Measurements from ENCODE around the gene UBE2M. TPM values are rescaled to one million over a fixed set of nuclear protein-coding genes. Genes with fewer than 3 reads are reported as not detected.

Gene UBE2M
- total and polyA plus RNA-seq, 4 donors, result 25.9 to 60.7 (median 55.7) TPM

DNA sequence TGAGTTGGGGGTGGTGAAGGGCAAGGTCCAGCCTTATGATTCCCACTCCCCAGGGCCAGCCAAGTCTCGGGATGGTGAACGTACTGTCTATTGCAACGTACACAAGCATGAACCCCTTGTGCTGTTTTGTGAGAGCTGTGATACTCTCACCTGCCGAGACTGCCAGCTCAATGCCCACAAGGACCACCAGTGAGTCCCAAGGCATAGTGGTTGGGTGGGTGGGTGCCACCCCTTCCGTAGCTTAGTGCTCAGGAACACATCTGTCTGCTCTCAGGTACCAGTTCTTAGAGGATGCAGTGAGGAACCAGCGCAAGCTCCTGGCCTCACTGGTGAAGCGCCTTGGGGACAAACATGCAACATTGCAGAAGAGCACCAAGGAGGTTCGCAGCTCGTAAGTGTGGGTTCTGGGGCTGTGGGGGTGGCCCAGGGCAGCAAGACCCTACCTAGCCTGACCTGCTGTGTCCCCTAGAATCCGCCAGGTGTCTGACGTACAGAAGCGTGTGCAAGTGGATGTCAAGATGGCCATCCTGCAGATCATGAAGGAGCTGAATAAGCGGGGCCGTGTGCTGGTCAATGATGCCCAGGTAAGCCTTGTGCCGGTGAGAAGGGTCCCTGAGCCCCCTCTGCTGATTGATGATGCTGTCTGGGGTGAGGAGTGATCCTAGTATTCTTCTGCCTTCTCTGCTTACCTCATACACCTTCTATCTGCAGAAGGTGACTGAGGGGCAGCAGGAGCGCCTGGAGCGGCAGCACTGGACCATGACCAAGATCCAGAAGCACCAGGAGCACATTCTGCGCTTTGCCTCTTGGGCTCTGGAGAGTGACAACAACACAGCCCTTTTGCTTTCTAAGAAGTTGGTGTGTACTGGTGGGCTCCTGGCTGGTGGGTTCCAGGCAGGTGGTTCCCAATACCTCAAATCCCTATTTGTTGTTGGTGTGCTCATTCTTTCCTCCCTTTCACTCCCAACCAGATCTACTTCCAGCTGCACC is 10.8 kb downstream of the UBE2M start:
- DNase-seq (no peak), ATAC-seq (ENCODE audit: insufficient read depth, low FRiP score) (no peak)
- 93 to 95% methylated on average over 18 of the region's 18 CpGs for WGBS, 2 donors
- TF ChIP-seq, protein P1, sequence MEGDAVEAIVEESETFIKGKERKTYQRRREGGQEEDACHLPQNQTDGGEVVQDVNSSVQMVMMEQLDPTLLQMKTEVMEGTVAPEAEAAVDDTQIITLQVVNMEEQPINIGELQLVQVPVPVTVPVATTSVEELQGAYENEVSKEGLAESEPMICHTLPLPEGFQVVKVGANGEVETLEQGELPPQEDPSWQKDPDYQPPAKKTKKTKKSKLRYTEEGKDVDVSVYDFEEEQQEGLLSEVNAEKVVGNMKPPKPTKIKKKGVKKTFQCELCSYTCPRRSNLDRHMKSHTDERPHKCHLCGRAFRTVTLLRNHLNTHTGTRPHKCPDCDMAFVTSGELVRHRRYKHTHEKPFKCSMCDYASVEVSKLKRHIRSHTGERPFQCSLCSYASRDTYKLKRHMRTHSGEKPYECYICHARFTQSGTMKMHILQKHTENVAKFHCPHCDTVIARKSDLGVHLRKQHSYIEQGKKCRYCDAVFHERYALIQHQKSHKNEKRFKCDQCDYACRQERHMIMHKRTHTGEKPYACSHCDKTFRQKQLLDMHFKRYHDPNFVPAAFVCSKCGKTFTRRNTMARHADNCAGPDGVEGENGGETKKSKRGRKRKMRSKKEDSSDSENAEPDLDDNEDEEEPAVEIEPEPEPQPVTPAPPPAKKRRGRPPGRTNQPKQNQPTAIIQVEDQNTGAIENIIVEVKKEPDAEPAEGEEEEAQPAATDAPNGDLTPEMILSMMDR (IDR thresholded peaks at IDR 0.05; ENCODE audit: control extremely low read depth, extremely low read depth), result no peak
- no peak overlapping the region for H3K4me3 ChIP-seq
- H3K4me1 ChIP-seq (ENCODE audit: control insufficient read depth in 5 of 5, insufficient read depth in 5 of 5, low read length in 5 of 5), result peaks cover 6 to 16% (median 10%) of the 10 kb centered on the region in 5 donors
- H3K9me3 ChIP-seq (ENCODE audit: control insufficient read depth in 4 of 4, insufficient read depth in 3 of 4, low read length in 3 of 4), result peaks cover 0 to 2% (median 0%) of the 10 kb centered on the region in 4 donors
- H3K9ac ChIP-seq (ENCODE audit: insufficient read depth in 1 of 2, low read length in 2 of 2), result no peak overlapping the region
- H3K36me3 ChIP-seq (ENCODE audit: control insufficient read depth in 4 of 4, insufficient read depth in 4 of 4, low read length in 4 of 4), result peaks cover 13 to 61% (median 54%) of the 10 kb centered on the region in 4 donors
- no peaks in the 10 kb centered on the region for H3K27me3 ChIP-seq (ENCODE audit: control insufficient read depth in 3 of 3, insufficient read depth in 3 of 3, low read length in 2 of 3)
- no peak overlapping the region for H3K27ac ChIP-seq (ENCODE audit: low read depth in 1 of 2, low read length in 1 of 2)

DNA sequence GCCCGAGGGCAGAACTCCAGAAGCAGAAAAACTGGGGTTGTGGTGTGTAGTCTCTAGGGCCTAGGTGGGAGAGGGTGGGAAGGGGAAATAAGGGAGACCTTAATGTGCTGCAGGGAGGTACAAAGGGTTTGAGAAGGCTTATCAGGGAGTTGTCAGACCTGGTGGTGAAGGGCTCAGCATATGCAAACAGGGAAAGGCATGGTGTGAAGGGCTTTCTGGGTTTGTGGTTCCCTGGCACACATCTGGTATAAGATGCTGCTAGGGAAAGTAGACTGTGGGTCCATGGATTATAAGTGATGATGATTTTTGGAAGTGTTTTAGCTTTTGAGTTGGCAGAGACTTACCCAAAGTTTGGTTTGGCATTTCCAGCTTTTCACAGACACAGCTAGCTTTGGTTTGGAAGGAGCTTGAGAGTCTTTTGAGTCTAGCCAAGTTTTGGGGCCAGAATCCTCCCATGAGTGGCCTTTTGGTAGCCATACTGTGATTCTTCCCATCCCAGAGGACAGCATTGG is 12.3 kb downstream of the UBE2M start:
- no peak for ATAC-seq (ENCODE audit: insufficient read depth, low FRiP score)
- H3K36me3 ChIP-seq (ENCODE audit: control insufficient read depth in 4 of 4, insufficient read depth in 4 of 4, low read length in 4 of 4), result peaks cover 13 to 47% (median 43%) of the 10 kb centered on the region in 4 donors
- peaks cover 0 to 2% (median 0%) of the 10 kb centered on the region in 4 donors for H3K9me3 ChIP-seq (ENCODE audit: control insufficient read depth in 4 of 4, insufficient read depth in 3 of 4, low read length in 3 of 4)
- TF ChIP-seq, protein P1 (IDR thresholded peaks at IDR 0.05; ENCODE audit: control extremely low read depth, extremely low read depth), result no peak
- peaks cover 0 to 2% (median 0%) of the 10 kb centered on the region in 3 donors for H3K27me3 ChIP-seq (ENCODE audit: control insufficient read depth in 3 of 3, insufficient read depth in 3 of 3, low read length in 2 of 3)
- peaks cover 6 to 16% (median 10%) of the 10 kb centered on the region in 5 donors for H3K4me1 ChIP-seq (ENCODE audit: control insufficient read depth in 5 of 5, insufficient read depth in 5 of 5, low read length in 5 of 5)
- WGBS, 2 donors, result 16 to 44% methylated on average over 1 of the region's 1 CpG
- H3K27ac ChIP-seq (ENCODE audit: low read depth in 1 of 2, low read length in 1 of 2), result no peak overlapping the region
- DNase-seq, result no peak
- peak overlapping the region; percentile 90 for H3K4me3 ChIP-seq
- peak overlapping the region in 1 of 2 donors; percentile 81 for H3K9ac ChIP-seq (ENCODE audit: insufficient read depth in 1 of 2, low read length in 2 of 2)

DNA sequence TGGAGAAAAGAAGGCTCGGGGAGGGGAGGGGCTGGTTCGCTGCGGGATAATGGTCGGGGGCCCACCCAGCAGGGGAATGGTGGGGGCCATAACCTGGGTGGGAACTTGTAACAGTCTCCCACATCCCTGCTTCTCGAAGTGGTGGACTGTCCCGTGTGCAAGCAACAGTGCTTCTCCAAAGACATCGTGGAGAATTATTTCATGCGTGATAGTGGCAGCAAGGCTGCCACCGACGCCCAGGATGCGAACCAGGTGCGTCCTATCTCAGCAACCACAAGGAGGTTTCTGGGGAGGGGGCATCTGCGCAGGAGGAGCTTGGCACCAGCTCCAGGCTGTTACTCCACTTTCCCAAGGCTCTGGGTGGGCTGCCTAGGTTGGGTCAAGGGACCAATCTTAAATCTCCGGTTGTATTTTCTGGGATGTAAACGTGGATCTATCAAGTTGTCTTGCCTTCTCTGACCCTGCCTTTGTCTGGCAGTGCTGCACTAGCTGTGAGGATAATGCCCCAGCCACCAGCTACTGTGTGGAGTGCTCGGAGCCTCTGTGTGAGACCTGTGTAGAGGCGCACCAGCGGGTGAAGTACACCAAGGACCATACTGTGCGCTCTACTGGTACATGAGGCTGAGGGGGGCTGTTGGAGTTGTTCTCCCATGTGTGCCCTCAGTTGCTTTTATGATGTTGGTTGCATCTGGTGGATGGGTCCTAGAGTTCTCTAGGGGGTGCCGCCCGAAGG is 13.0 kb downstream of the UBE2M start:
- peak overlapping the region; percentile 49 to 81 for H3K9ac ChIP-seq (ENCODE audit: insufficient read depth in 1 of 2, low read length in 2 of 2)
- H3K27me3 ChIP-seq (ENCODE audit: control insufficient read depth in 3 of 3, insufficient read depth in 3 of 3, low read length in 2 of 3), result peaks cover 0 to 2% (median 0%) of the 10 kb centered on the region in 3 donors
- H3K9me3 ChIP-seq (ENCODE audit: control insufficient read depth in 4 of 4, insufficient read depth in 3 of 4, low read length in 3 of 4), result peaks cover 0 to 2% (median 0%) of the 10 kb centered on the region in 4 donors
- ATAC-seq (ENCODE audit: insufficient read depth, low FRiP score) (no peak), DNase-seq (no peak)
- H3K36me3 ChIP-seq (ENCODE audit: control insufficient read depth in 4 of 4, insufficient read depth in 4 of 4, low read length in 4 of 4), result peaks cover 13 to 41% (median 38%) of the 10 kb centered on the region in 4 donors
- peak overlapping the region in 1 of 2 donors; percentile 20 for H3K27ac ChIP-seq (ENCODE audit: low read depth in 1 of 2, low read length in 1 of 2)
- peak overlapping the region; percentile 90 for H3K4me3 ChIP-seq
- peaks cover 6 to 16% (median 10%) of the 10 kb centered on the region in 5 donors for H3K4me1 ChIP-seq (ENCODE audit: control insufficient read depth in 5 of 5, insufficient read depth in 5 of 5, low read length in 5 of 5)
- TF ChIP-seq, protein P1 (IDR thresholded peaks at IDR 0.05; ENCODE audit: control extremely low read depth, extremely low read depth), result no peak
- WGBS, 2 donors, result 10% methylated on average over 21 of the region's 21 CpGs

Data from lung (tissue), 12 donors.